GM12801 (cell line): ENCODE measurements around the gene KRT36.

ENCODE experiments used
- CTCF ChIP-seq: IDR thresholded peaks from one replicate; pipeline ENCODE4 v1.5.1; 2011; ENCODE audit warnings: control low read depth; ENCODE audit not compliant: insufficient read length; ENCODE audit errors: extremely low read depth

KRT36 gene

GRCh38 chr17:41527063-41528023 is 37.6 kb upstream of the KRT36 start:
- no peak for TF ChIP-seq CTCF

GRCh38 chr17:41524261-41524660 is 34.6 kb upstream of the KRT36 start:
- no peak for TF ChIP-seq CTCF

- no peak for TF ChIP-seq CTCF
Measured at GRCh38 chr17:41523787-41524186, 34.1 kb upstream of the KRT36 start.

GRCh38 chr17:41523225-41523593 is 33.5 kb upstream of the KRT36 start:
- no peak for TF ChIP-seq CTCF

GRCh38 chr17:41522301-41523224 is 32.9 kb upstream of the KRT36 start:
- no peak for TF ChIP-seq CTCF

- no peak for TF ChIP-seq CTCF
Measured at GRCh38 chr17:41521574-41522261, 32.0 kb upstream of the KRT36 start.

GRCh38 chr17:41520821-41521521 is 31.3 kb upstream of the KRT36 start:
- no peak for TF ChIP-seq CTCF
